Measurements from ENCODE around the gene PTPRR. TPM values are rescaled to one million over a fixed set of nuclear protein-coding genes. Genes with fewer than 3 reads are reported as not detected.

The PTPRR gene
- total RNA-seq, 1 donor from 2014 or later: 0.45 TPM

DNA sequence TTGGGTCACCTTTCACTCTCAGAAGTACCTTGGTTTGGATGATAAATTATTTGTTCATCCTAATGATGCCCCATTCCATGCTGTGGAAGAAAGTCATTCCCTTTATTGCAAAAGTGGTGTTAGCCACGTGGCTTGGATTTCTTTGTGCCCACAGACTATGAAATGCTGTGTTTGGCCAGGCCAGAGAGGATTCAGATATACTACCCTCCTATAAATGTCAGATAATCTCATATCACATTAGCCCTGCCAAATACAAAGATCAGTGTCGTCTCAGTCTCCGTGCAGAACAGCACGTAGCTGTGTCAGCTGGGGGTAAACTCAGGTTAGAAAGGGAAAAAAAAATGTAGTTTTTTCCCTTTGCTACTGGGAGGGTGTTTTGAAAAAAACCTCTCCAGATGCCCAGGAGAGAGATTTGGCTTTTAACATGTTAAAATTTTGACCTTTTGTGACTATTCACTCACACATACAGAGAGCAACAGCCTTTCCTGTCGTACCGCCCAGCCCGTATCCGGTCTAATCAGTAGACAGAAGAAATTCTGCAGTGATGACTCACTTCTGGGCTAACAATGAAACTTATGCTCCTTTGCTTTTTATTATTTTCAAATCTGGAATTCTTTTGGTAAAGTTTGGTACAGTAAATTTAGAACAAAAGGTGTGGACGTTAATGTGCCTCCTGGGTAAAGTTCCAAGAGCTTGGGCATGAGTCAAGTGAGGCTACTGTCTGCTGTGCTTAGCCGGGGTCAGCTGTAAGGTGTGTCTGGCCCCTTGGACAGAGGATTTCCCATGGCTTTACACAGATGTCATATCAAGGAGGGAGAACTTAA is 274.8 kb downstream of the PTPRR start:
- peak; percentile 93 for DNase-seq (ENCODE audit: low read depth)

DNA sequence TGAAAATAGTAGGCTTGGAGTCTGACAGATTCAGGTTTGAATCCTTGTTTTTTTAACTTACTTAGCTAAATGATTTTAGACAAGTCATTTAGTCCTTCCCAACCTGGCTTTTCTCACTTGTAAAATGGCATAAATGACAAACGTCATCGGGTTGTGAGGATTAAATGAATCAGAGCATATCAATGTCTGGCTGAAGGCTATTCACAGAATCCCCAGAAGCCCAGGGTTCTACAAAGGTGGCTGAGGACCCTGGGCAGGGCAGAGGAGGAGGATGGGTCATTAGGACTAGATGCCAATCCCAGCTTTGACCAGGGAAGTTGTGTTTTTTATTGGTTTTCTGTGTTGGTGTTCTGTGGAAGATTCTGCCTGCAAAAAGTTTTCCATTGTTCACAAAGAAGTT is 275.7 kb downstream of the PTPRR start:
- DNase-seq (ENCODE audit: low read depth): peak; percentile 8

DNA sequence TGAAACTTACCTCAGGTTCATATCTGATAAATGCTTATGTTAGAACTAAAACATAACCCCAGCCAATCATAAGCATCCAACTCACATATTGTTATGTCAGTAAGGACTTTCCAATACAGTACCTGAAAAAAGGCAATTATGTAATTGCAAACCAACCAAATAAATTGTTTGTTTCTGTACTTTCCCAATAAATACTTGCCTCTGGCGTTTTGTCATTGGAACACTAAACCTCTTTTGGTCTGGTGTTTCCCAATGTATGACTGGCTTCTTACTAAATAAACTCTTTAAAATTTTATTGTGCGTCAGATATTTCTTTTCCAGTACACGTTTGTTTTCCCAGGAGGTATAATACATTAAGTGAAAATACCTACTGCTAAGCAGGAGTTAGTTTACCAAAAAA is 276.6 kb downstream of the PTPRR start:
- DNase-seq (ENCODE audit: low read depth): peak; percentile 79

DNA sequence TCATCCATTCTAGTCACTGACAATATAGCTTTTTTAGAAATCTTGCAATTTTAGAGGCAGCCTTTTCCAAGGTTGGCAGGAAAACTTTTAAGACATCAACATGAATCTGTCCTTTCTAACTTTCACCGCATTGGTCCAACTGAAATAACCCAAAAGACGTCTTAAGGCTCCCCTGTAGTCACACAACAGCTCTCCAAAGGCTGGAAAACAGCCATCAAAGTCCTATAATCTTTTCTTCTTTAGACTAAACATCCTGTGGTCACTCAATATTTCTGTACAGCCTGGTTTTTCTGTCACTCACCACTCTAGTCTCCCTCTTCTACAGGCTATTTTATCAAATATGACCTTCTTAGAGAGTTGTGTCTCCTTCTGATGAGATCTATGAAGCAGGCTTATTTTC is 278.8 kb downstream of the PTPRR start:
- no peak for DNase-seq (ENCODE audit: low read depth)

DNA sequence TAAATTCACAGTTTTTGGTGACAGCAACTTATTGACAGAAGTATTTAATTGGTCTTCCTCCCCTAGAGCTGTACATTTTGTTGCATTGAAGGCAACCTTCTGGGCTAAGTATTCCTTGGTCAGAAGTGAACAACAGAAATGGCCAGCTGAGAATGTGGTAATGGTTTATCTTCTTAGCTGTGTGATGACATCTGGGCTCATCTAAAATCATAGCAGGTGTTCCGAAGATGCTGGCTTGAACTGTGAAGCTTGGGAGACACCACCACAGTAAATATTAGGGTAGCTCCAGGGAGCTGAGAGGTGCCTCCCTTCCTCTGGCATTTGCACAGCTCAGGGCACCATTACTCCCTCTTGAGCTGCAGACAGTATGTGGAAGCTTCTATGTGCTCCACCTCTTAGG is 279.6 kb downstream of the PTPRR start:
- DNase-seq (ENCODE audit: low read depth): no peak

DNA sequence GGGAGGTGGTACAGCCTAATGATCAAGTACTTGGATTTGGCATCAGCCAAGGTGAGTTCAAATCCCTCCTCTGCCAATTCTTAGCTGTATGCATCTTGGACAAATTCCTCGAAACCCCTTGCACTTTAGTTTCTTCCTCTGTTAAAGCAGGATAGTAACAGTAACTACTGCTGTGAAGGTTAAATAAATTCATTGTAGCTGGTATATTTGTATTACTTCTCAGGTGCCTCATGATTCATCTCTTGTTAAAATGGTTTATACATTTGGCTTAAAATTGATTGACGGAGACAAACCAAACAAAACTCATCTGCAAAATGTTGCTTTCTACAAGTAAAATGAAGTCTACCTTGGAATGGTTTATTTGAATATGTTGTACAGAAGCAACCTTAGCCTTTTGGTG is 281.0 kb downstream of the PTPRR start:
- no peak for DNase-seq (ENCODE audit: low read depth)

DNA sequence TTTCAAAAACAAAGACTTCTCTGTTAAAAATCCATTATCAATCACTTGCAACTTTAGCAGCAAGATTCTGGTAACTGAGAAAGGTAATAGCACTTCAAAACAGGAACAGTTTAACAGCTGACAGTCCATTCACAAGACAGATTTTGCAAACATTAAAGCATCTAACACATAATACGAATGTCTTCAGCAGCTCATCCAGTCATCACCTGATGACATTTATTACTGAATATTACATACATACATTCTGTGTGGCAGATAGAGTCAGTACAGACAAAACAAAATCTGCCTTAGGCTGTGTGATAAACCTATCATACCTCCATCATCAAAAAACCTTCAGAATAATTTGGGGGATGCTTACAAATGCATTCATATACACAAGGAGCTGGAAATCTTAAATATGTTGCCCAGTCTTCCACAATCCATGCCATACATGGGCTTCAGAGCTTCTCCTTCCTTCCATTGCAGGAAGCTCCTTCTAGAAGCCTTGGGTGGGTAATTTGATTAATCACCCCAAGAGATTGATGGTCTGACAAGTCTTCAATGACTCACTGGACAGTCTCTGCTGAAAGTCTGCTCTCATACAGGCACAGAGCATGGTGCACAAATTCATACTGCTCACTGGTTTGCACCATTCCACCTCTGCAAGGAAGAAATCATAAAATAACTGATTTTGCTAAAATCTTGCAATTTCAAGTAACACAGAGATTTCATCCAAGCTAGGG is 281.7 kb downstream of the PTPRR start:
- peak; percentile 70 for DNase-seq (ENCODE audit: low read depth)

DNA sequence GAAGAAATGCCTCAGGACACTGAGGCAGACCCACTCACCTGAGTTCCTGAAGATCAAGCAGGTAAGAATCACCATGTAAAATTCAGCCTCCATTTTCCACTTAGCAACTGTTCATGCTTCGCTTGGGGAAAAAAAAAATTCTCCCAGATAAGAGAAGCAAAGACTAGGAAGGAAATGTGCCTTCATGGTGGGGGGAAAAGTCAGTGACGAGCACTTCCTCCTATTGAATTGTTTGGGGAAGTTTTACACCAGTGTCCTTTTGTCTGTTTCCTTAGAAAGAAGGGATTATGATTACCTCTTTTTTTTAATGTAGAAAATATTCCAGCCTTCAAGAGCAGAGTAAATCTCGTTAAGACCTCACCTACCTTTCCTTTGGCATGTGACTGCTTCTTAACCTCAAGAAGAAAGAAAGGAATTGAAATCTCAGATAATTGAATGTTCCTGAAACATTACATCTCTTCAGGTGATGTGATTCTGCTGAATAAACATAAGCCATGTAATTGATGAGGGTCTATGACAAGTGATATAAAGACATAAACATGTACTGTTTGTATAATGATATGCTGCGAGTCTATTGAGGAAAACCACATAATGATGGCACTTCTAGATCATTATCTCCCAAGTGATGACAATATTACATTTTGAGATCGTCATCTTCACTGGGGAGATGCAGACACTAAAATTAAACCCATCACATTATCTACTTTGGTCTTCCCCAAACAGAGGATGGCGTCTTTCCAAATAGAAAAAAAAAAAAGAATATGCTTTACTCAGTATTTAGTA is 283.0 kb downstream of the PTPRR start, which contains the start of gene PTPRB:
Gene PTPRB, minus strand, starts transcription at position 127 of the 783 bp plus-strand sequence. Its CDS starts 34 bp downstream, at position 93.
- no peak for DNase-seq (ENCODE audit: low read depth)

DNA sequence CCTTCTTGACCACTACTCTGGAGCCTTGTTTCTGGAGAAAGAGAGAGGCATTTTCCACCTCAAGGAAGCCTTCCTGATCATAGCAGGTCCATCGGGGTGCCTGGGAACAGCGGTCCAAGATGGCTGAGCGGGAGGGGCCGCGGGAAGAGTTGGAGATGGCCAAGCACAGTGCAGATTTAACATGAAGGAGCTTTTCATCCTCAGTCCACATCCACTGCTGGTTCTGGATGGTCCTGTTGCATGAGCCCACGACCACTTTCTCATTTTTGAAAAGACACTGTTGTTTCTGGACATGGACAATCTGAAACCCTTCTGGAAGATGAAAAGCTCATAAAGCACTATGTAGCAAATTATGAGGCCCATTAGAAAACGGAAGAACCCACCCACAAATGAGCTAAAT is 284.8 kb downstream of the PTPRR start:
- DNase-seq (ENCODE audit: low read depth): no peak

DNA sequence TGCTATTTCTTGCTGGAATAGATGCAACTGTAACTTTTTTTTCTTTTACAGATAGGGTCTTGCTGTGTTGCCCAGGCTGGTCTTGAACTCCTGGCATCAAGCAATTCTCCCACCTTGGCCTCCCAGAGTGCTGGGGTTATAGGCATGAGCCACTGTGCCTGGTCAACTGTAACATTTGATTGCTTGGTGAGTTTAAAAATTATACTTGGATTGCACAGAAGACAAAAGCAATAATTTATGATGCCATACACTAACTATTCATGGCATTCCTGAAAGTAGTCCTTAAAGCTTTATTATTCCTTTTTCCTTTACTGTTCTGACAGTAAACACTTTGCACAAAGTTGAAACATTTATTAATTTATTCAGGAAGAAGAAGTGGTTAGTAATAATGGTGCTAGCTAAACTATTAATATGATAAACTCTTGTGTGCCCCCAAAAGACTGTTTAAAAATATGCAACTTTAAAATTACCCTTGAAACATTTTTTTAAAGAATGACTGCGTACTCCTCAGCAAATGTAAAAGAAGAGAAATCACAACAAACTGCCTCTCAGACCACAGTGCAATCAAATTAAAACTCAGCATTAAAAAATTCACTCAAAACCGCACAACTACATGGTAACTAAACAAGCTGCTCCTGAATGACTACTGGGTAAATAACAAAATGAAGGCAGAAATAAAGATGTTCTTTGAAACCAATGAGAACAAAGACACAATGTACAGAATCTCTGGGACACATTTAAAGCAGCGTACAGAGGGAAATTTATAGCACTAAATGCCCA is 291.6 kb downstream of the PTPRR start:
- peak; percentile 62 for DNase-seq (ENCODE audit: low read depth)

DNA sequence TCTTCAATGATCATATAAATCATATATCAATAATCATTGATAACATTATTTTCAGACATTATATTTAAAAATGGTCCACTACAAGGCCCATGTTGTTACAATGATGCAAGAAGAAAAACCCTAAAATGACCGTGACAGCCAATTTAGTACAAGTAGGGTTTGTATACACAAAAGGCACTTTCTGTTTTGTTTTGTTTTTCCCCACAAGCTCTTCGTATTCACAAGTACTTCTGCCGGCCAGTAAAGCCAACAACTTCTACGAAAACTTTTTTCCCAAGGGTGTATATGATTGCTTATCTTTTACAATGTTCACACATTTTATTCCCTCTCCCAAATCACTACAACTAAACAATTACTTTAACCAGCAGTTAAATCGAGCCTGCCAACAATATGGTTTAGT is 292.9 kb downstream of the PTPRR start:
- DNase-seq (ENCODE audit: low read depth): no peak

DNA sequence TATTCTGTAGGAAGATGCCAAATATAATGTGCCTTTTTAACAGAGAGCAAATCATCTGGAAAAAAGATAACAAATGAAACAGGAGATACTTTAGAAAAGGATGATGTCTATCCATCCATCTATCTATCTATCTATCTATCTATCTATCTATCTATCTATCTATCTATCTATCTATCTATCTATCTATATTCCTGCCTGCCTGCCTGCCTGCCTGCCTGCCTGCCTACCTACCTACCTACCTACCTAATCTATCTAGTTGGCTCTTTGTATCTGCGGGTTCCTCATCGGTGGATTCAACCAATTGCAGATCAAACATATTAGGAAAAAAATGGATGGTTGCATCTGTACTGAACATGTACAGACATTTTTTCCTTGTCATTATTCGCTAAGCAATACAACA is 294.4 kb downstream of the PTPRR start:
- no peak for DNase-seq (ENCODE audit: low read depth)

DNA sequence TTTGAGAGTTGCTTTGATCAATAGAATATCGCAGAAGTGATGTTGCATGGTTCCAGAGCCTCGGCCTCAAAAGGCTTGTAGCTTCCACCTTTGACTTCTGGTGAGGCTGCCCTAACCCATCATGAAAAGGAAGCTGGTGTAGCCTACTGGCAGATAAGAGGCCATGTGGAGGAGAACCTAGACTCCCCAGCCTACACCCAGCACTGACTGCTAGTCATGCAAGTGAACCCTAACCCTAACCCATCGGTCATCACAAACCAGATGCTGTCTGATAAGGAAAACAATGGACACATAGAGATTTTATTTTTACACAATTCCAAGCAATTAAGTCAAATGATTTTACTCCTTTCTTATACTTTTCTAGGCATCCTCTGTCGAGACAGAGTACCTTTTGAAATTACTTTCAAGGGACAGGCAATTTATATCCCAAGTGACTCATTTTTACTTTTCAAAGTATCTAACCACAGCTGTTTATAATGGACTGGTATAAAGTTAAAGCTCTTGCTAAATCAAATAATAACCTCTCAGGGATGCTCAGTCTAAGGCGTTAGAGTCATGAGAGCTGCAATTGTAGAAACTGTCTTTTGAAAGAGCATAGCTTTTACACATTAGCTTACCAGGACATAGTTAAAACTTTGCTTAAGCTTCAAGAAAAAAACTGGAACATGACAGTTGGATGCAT is 300.9 kb downstream of the PTPRR start:
- DNase-seq (ENCODE audit: low read depth): peak; percentile 30

DNA sequence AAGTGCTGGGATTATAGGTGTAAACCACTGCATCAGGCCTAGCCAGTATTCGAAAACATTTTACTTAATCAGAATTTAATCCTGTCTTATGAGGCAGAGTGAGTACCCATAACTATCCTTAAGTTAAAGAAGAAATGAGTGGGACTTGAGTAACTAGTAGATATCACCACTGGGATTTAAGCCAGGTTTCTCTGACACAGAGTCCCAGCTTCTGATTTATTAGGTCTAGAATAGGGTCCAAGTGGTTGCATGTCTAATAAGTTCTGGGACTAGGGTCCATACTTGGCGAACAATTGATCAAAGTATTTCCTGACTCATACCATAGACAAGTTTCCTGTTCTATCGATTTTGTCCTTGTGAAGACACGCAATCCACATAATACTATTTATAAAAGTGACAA is 302.2 kb downstream of the PTPRR start:
- DNase-seq (ENCODE audit: low read depth): no peak

DNA sequence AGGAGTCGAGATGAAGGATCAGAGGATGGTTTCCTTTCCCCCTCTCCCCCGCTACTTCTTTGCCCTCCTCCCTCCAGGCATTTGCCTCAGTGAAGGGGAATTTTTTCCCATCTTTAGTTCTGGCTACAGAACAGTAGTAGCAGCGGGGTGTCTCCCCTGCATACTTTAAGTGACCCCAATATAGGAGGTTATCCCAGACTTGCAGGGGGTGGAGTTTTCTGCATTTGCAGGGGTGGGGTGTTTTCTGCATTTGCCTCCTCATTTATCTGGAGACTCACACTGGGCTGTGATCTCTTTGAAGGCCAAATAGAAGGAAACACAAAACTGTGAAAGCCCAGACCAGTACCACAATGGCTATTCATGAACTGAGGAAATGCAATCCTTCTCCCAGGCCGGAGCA is 303.1 kb downstream of the PTPRR start:
- DNase-seq (ENCODE audit: low read depth): no peak

DNA sequence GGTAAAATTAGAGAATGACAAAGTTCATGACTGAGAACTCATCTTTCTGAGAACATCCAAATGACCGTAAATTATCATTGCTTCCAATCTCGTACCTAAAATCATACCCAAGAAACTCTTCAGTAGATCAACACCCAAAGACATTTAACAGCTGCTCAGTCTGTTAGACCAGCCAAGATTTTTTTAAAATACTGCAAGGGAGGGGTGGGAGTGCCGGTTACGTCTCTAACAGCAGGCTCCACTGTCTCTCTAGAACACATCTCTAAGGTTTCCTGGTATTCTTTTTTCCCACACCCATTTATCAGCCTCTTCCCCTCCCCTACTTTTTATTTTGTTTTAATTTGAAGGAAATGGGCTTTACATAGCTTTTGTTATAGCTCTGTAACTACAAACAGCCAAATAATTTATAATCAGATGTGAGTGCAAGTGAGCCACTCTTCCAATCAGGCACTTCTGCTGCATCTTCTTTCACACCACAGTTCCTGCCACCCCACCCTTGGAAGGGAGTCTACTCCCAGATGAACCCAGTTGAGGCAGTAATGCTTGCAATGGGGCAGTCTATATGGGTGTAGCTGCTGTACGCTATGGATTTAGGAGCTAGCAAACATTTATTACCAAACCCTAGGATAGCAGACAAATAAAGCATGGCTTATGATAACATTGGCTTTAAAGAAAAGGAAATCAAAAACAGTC is 305.2 kb downstream of the PTPRR start:
- DNase-seq (ENCODE audit: low read depth): no peak

DNA sequence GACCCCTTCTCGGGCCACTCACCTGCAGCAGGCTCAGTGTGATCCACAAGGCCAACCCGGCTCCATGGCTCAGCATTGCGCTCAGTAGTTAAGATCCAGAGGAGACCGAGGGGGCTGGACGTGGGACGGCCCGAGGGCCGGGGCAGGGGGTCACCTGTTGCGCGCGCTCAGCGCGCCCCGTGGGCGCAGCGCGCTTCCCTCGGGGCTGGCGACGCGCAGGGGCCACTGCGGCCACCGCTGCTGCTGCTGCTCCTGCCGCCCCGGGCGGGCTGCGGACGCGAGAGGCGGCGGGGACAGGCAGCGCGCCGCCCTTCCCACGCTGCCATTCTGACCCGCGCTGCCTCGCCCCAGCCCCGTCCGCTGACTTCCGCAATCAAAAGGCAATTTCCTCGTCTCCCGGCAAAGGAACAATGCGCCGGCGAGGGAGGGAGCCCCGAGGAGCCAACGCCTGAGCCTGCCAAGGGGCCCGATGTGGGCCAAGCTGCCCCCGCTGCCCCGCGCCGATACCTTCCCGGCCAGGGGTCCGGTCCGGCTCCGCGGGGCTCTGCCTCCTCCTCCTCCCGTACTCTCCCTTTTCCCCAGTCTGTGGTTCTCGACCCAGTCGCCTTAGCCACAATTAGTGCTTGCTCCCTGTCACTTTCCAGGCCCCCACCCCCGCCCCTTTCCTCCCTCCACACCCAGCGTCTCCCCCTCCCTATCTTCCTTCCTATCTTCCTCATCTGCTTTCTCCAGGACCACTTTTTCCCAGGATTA is 310.6 kb downstream of the PTPRR start:
- no peak for DNase-seq (ENCODE audit: low read depth)

DNA sequence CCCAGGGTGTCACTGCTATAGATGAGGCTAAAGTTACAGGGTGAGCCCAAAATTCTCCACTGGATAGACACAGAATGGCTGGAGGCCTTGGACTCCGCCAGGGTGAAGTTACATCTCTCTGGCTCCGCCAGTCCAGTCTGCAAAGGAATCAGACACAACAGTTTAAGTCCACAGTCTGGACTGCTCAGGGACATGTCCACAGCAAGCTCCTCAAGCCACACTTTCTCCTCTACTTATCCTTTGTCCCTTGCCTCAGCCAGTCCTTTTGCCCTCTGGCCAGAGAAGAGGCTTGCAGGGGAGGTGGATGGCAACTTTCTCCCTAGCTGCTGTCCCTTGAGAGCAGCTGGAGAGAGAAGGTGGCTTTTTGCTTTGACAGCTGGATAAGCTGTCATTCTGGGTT is 311.3 kb downstream of the PTPRR start:
- no peak for DNase-seq (ENCODE audit: low read depth)

DNA sequence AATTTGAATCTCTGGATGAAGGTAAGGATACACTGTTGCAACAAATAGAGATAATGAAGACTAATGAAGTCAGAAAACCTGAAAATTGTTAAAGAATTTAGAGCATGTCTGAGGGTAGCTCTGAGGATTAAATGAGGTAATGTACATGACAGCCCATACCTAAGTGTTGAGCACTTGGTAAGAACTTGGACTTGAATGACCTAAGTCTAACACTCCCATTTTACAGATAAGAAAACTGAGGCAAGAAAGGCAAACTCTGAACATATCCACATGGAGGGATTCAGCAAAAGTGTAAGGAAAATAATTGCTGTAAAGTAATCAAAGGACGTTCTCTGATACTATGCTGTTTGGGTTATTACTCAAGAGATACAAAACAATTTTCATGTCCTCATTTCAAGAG is 312.4 kb downstream of the PTPRR start:
- DNase-seq (ENCODE audit: low read depth): no peak

DNA sequence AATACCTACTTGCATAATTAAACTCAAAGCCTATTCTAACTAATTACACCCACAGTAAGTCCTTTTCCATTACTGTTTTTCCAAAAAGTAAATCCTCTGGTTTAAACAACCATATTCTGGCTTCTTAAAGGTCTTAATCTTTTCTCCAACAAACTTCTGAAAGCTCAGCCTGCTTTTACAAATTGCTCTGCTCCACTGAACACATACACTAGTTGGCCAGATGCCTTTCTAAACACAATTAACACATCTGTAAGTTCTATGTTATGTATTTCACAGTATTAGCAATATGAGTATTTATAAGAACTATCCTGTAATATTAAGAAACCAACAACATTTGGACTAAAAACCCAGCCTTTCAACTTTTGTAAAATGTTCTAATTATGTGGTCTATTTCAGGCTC is 313.4 kb downstream of the PTPRR start:
- DNase-seq (ENCODE audit: low read depth): peak; percentile 36
